OCI-LY3 (cell line): ENCODE measurements around the gene FOXA3.

ENCODE experiments used
- H2AFZ ChIP-seq: fragments of 200-600, 300-600 bp; shearing (Covaris generic); 2 replicates; pipeline ENCODE4 v1.6.0; 2014; ENCODE audit warnings: antibody characterized with exemption, low read depth, low read length
- H3K27ac ChIP-seq: fragments of 200-600, 300-600 bp; sonication (generic); 2 replicates; pipeline ENCODE4 v1.5.1; 2014; ENCODE audit warnings: mild to moderate bottlenecking, low read length, moderate library complexity, mixed read lengths
- H3K27me3 ChIP-seq: fragments of 200-600, 300-600 bp; sonication (generic); 2 replicates; pipeline ENCODE4 v1.6.1; 2014; ENCODE audit warnings: low read depth, low read length, mixed read lengths
- H3K36me3 ChIP-seq: fragments of 200-600, 300-600 bp; sonication (generic); replicated peaks from 2 replicates; pipeline ENCODE3; 2014; ENCODE audit warnings: low read depth, low read length, mixed read lengths
- H3K4me1 ChIP-seq: fragments of 300-600, 200-600 bp; sonication (generic); 2 replicates; pipeline ENCODE4 v1.6.1; 2014; ENCODE audit warnings: low read length, mixed read lengths
- H3K4me2 ChIP-seq: fragments of 200-600, 300-600 bp; sonication (generic); 2 replicates; pipeline ENCODE4 v1.6.1; 2014; ENCODE audit warnings: low read length, mixed read lengths
- H3K4me3 ChIP-seq: fragments of 300-600, 200-600 bp; sonication (generic); 2 replicates; pipeline ENCODE4 v1.5.1; 2014; ENCODE audit warnings: antibody characterized with exemption, mild to moderate bottlenecking, low read length, moderate library complexity
- H3K79me2 ChIP-seq: fragments of 300-600, 200-600 bp; shearing (Covaris generic); 2 replicates; pipeline ENCODE4 v1.6.1; 2014; ENCODE audit warnings: mild to moderate bottlenecking, low read length, mixed read lengths
- H3K9ac ChIP-seq: fragments of 300-600, 200-600 bp; shearing (Covaris generic); 2 replicates; pipeline ENCODE4 v1.6.0; 2014; ENCODE audit warnings: mild to moderate bottlenecking, low read length, moderate library complexity
- H3K9me3 ChIP-seq: fragments of 200-600, 300-600 bp; shearing (Covaris generic); 2 replicates; pipeline ENCODE4 v1.6.1; 2014; ENCODE audit warnings: low read length, mixed read lengths; ENCODE audit not compliant: insufficient read depth
- H4K20me1 ChIP-seq: fragments of 200-600, 300-600 bp; sonication (generic); 2 replicates; pipeline ENCODE4 v1.6.1; 2016; ENCODE audit warnings: low read length, mixed read lengths; ENCODE audit not compliant: insufficient read depth
- EZH2phosphoT487 ChIP-seq: fragments of 200-600 bp; shearing (Covaris generic); IDR thresholded peaks from 2 replicates; pipeline ENCODE4 v1.6.1; 2018; ENCODE audit warnings: antibody characterized with exemption, mixed run types, low read depth
- TF ChIP-seq, protein P1 (sequence below): fragments of 200-600, 300-600 bp; sonication (generic); IDR thresholded peaks from 2 replicates; pipeline ENCODE4 v1.5.1; 2014; ENCODE audit warnings: antibody characterized with exemption, low read length, low read depth

The FOXA3 gene

DNA sequence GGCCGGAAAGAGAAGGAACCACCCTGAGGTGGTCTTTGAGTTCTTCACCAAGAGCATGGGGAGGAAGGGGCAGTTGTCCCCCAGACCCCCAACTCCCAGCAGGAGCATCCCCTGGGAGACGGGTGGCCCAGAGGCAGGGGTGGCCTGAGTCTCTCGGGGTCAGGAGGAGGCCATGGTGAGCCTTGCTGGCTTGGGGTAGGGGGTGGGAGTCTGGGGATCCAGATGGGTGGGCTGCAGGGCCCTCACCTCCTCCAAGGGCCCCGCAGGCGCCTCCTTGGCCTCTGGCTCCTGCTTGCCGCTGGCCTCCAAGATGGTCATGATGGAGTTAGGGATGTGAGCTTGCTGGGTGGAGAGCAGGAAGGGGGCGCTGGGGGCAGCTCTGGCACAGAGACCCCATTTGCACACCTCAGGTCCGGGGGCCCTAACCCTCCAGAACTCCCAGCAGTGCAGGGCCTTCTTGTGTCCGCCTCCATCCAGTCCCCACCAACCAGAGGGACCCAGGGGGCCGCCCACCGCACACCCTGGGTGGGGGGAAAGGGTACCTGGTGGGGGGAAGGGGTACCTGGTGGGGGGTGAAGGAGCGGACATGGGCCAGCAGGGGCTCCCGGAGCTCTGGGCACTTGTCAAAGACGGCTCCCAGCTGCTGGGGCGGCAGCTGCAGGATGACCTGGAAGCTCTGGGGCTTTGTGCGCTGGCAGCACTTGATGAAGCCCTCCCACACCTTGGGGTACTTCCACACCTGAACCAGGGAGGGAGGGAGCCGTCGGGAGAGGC lies 47.7 kb upstream of the FOXA3 start:
- no peak overlapping the region for H3K4me3 ChIP-seq
- H3K9ac ChIP-seq, result no peak overlapping the region
- peaks cover 3% of the 10 kb centered on the region; the same call in 1 of the 2 replicates for H3K4me1 ChIP-seq
- H3K79me2 ChIP-seq, result no peaks in the 10 kb centered on the region
- no peak overlapping the region for H3K27ac ChIP-seq
- H2AFZ ChIP-seq, result no peak overlapping the region
- H3K4me2 ChIP-seq, result no peak overlapping the region
- no peaks in the 10 kb centered on the region for H3K27me3 ChIP-seq
- H3K9me3 ChIP-seq, result no peaks in the 10 kb centered on the region
- peaks cover 39% of the 10 kb centered on the region for H3K36me3 ChIP-seq
- TF ChIP-seq EZH2phosphoT487, result no peak
- TF ChIP-seq, protein P1, sequence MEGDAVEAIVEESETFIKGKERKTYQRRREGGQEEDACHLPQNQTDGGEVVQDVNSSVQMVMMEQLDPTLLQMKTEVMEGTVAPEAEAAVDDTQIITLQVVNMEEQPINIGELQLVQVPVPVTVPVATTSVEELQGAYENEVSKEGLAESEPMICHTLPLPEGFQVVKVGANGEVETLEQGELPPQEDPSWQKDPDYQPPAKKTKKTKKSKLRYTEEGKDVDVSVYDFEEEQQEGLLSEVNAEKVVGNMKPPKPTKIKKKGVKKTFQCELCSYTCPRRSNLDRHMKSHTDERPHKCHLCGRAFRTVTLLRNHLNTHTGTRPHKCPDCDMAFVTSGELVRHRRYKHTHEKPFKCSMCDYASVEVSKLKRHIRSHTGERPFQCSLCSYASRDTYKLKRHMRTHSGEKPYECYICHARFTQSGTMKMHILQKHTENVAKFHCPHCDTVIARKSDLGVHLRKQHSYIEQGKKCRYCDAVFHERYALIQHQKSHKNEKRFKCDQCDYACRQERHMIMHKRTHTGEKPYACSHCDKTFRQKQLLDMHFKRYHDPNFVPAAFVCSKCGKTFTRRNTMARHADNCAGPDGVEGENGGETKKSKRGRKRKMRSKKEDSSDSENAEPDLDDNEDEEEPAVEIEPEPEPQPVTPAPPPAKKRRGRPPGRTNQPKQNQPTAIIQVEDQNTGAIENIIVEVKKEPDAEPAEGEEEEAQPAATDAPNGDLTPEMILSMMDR, result no peak
- H4K20me1 ChIP-seq, result 0 out of 2 replicates have a peak, but pooled peaks cover 4% of the 10 kb centered on the region

GRCh38 chr19:45817010-45817724 lies 47.0 kb upstream of the FOXA3 start:
- TF ChIP-seq, protein P1, result peak; percentile 93
- no peak for TF ChIP-seq EZH2phosphoT487
- no peak overlapping the region for H2AFZ ChIP-seq
- no peak overlapping the region for H3K9ac ChIP-seq
- no peaks in the 10 kb centered on the region for H3K79me2 ChIP-seq
- H3K27me3 ChIP-seq, result no peaks in the 10 kb centered on the region
- H4K20me1 ChIP-seq, result 0 out of 2 replicates have a peak, but pooled peaks cover 4% of the 10 kb centered on the region
- H3K27ac ChIP-seq, result 0 out of 2 replicates have a peak overlapping the region, but pooled peaks have one; percentile 3
- peaks cover 43% of the 10 kb centered on the region for H3K36me3 ChIP-seq
- H3K4me2 ChIP-seq, result no peak overlapping the region
- H3K4me1 ChIP-seq, result peaks cover 3% of the 10 kb centered on the region; the same call in 1 of the 2 replicates
- H3K4me3 ChIP-seq, result no peak overlapping the region
- H3K9me3 ChIP-seq, result no peaks in the 10 kb centered on the region

- H3K4me3 ChIP-seq, result no peak overlapping the region
- H4K20me1 ChIP-seq, result 0 out of 2 replicates have a peak, but pooled peaks cover 4% of the 10 kb centered on the region
- no peaks in the 10 kb centered on the region for H3K79me2 ChIP-seq
- peaks cover 50% of the 10 kb centered on the region for H3K36me3 ChIP-seq
- TF ChIP-seq EZH2phosphoT487, result no peak
- TF ChIP-seq, protein P1, result no peak
- H3K9me3 ChIP-seq, result no peaks in the 10 kb centered on the region
- no peaks in the 10 kb centered on the region for H3K27me3 ChIP-seq
- no peak overlapping the region for H3K9ac ChIP-seq
- H3K27ac ChIP-seq, result 0 out of 2 replicates have a peak overlapping the region, but pooled peaks have one; percentile 3
- peaks cover 3% of the 10 kb centered on the region; the same call in 1 of the 2 replicates for H3K4me1 ChIP-seq
- H3K4me2 ChIP-seq, result no peak overlapping the region
- H2AFZ ChIP-seq, result no peak overlapping the region
Measured at GRCh38 chr19:45817725-45818301, 46.3 kb upstream of the FOXA3 start.

DNA sequence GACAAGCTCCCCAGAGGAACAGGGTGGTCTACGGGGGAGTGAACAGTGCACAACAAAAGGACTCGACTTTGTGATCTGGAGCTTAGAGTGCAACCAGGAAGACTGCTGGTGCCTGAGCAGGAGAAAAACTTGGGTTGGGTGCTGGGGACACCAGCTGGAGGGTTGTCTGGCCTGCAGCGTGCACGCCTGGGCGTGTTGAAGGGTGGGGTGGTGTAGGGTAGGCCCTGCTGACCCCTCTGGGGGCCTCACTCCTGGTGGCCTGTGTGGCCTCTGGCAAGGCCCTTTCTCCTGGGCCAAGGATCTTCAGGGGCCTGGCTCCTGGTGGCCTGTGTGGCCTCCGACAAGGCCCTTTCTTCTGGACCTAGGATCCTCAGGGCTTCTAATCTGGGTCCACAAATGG lies 44.4 kb upstream of the FOXA3 start:
- Histone ChIP-seq H3K27me3 (no peaks in the 10 kb centered on the region), H3K4me3 (no peak overlapping the region), H3K9ac (no peak overlapping the region), H3K4me1 (peaks cover 3% of the 10 kb centered on the region; the same call in 1 of the 2 replicates), H3K36me3 (peaks cover 64% of the 10 kb centered on the region), H4K20me1 (0 out of 2 replicates have a peak, but pooled peaks cover 4% of the 10 kb centered on the region), H3K27ac (no peak overlapping the region), H3K9me3 (no peaks in the 10 kb centered on the region), H3K4me2 (no peak overlapping the region), H2AFZ (no peak overlapping the region), H3K79me2 (no peaks in the 10 kb centered on the region)
- TF ChIP-seq, protein P1, result no peak
- TF ChIP-seq EZH2phosphoT487, result no peak
